ENCODE data around the gene TIGD4.

The TIGD4 gene

DNA sequence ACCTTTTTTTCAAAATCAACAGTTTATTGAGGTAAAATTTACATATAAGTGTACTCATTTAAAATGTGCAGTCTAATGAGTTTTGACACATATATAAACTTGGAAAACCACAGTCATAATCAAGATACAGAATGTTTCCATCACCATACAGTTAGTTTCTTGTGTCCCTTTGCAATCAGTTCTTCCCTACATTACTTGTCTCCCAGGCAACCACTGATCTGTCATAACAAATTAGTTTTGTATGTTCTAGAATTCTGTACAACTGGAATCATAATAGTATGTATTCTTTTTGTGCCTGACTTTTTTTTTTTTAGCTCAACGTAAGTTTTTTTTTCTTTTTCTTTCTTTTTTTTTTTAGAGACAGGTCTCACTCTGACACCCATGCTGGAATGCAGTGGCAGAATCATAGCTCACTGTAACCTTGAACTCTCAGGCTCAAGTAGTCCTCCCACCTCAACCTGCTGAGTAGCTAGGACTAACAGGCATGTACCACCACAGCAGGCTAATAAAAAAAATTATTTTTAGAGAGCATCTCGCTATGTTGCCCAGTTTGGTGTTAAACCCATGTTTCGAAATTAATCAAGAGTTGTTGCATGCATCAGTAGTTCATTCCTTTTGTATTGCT lies 27.1 kb upstream of the TIGD4 start:
- in situ Hi-C loops (cut with MboI; ENCODE audit: low pct_unique_long_range_greater_than_20kb, low sequenced_read_pairs, unreplicated experiment) = no loop called here

DNA sequence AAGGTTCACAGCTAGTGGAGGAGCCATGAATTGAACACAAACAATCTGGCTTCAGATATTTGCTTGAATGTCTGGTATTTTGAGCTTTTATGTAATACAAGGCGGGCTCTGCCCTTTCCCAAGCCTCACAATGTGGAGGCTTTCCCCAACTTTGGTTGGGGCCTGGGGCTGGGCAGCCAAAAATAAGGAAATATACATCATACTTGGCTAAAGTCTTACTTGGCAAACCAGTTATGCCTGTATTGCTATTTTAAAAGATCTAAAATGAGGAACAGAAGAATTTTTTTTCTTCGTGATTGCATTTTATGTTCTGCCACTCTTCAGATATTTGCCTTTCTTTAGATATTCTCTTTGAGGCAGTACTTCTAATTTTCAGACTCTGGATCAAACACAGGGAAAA lies 26.3 kb upstream of the TIGD4 start:
- TF ChIP-seq CTCF (IDR thresholded peaks at IDR 0.05; ENCODE audit: extremely low read depth, insufficient read depth, missing control alignments) = no peak
- no peak for DNase-seq (ENCODE audit: low spot score)
- in situ Hi-C loops (cut with MboI; ENCODE audit: low pct_unique_long_range_greater_than_20kb, low sequenced_read_pairs, unreplicated experiment) = no loop called here

More for the DNA sequence above, 27.1 kb upstream of the TIGD4 start:
- no peak for TF ChIP-seq CTCF (IDR thresholded peaks at IDR 0.05; ENCODE audit: extremely low read depth, insufficient read depth, missing control alignments)
- no peak for DNase-seq (ENCODE audit: low spot score)

DNA sequence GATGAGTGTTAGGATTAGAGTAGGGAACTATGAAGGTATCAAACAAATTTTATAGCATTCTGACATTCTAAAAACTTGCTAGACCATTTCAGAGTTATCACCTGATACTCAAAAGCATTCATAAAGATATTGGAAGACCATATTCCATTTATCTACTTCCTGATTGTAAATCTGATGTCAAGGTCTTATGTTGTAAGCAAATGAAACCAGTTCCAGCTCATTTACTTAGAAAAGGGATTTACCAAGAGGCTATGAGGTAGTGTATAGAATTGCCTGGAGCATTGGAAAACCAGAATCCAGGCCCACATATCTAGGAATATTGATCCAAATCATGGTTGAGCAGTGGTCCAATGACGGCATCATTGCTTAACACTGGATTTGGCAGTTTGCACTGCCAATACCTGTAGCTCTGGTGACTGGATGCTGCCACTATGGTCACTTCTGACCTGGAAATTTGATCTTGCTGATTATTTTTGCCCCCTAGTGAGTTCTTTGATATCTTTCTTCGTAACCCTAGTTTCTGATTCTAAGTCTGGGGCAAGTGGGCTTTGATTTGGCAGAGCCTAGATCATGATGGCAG lies 25.6 kb upstream of the TIGD4 start:
- DNase-seq (ENCODE audit: low spot score) = no peak
- in situ Hi-C loops (cut with MboI; ENCODE audit: low pct_unique_long_range_greater_than_20kb, low sequenced_read_pairs, unreplicated experiment) = no loop called here
- TF ChIP-seq CTCF (IDR thresholded peaks at IDR 0.05; ENCODE audit: extremely low read depth, insufficient read depth, missing control alignments) = no peak

GRCh38 chr4:152803541-152803940 lies 24.0 kb upstream of the TIGD4 start:
- in situ Hi-C loops (cut with MboI; ENCODE audit: low pct_unique_long_range_greater_than_20kb, low sequenced_read_pairs, unreplicated experiment) = no loop called here
- no peak for TF ChIP-seq CTCF (IDR thresholded peaks at IDR 0.05; ENCODE audit: extremely low read depth, insufficient read depth, missing control alignments)
- no peak for DNase-seq (ENCODE audit: low spot score)

- DNase-seq (ENCODE audit: low spot score) = no peak
- no peak for TF ChIP-seq CTCF (IDR thresholded peaks at IDR 0.05; ENCODE audit: extremely low read depth, insufficient read depth, missing control alignments)
- in situ Hi-C loops (cut with MboI; ENCODE audit: low pct_unique_long_range_greater_than_20kb, low sequenced_read_pairs, unreplicated experiment) = no loop called here
Measured at GRCh38 chr4:152795891-152796290, 16.4 kb upstream of the TIGD4 start.

GRCh38 chr4:152786627-152787026 lies 7.1 kb upstream of the TIGD4 start:
- in situ Hi-C loops (cut with MboI; ENCODE audit: low pct_unique_long_range_greater_than_20kb, low sequenced_read_pairs, unreplicated experiment) = no loop called here
- no peak for TF ChIP-seq CTCF (IDR thresholded peaks at IDR 0.05; ENCODE audit: extremely low read depth, insufficient read depth, missing control alignments)
- no peak for DNase-seq (ENCODE audit: low spot score)
